Measurements from ENCODE around the gene MLN. TPM values are rescaled to one million over a fixed set of nuclear protein-coding genes. Genes with fewer than 3 reads are reported as not detected.

Gene MLN
- total RNA-seq, 1 experiment from 2014 or later, result not detected

DNA sequence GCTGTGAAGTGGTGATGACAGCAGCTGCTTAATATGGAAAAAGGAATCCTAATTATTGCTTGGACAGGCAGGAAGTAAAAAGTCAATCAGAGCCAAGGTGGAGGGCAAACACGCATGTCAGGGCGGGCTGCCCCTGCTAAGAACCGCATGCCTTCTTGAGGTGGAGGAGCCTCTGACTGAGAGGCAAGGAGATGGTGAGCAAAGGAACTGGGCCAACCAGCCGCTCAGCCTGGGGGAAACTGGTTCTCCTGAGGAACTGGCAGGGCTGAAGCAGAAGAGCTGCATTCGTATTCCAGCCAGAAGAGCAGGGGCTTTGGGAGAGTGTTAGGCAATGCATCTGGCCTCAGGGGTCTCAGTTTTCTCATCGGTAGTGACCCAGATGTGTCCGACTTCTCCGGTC, 13.1 kb upstream of the MLN start:
- H3K9me3 ChIP-seq (ENCODE audit: control insufficient read depth in 1 of 2, insufficient read depth in 1 of 2, low read depth in 1 of 2, low read length in 2 of 2), result no peaks in the 10 kb centered on the region
- POLR2A ChIA-PET, result no interaction called here

More for the DNA sequence above, 13.1 kb upstream of the MLN start:
- Histone ChIP-seq H4K20me1 (ENCODE audit: insufficient read depth) (no peaks in the 10 kb centered on the region), H3K79me2 (ENCODE audit: insufficient read depth, low read length) (no peaks in the 10 kb centered on the region), H3K9ac (ENCODE audit: low read length) (no peak overlapping the region), H2AFZ (ENCODE audit: low read depth, low read length, poor library complexity, severe bottlenecking) (no peak overlapping the region), H3K27ac (ENCODE audit: low read depth, low read length) (no peak overlapping the region), H3K4me1 (ENCODE audit: control insufficient read depth in 1 of 2, insufficient read depth in 2 of 2, low read length in 2 of 2) (no peaks in the 10 kb centered on the region), H3K4me2 (ENCODE audit: low read length) (no peak overlapping the region), H3K27me3 (ENCODE audit: insufficient read depth, low read length) (peaks cover 19% of the 10 kb centered on the region), H3K9me2 (ENCODE audit: insufficient read depth) (no peaks in the 10 kb centered on the region), H3K4me3 (replicated peaks in 1 of 2; ENCODE audit: low read depth in 1 of 2, low read length in 2 of 2) (no peak overlapping the region), H3K36me3 (ENCODE audit: control insufficient read depth in 1 of 2, insufficient read depth in 2 of 2, low read length in 2 of 2) (no peaks in the 10 kb centered on the region)
- no peak for ATAC-seq
- BruUV-seq (replicated peaks), result no TSS peak
- TF ChIP-seq, protein P1, sequence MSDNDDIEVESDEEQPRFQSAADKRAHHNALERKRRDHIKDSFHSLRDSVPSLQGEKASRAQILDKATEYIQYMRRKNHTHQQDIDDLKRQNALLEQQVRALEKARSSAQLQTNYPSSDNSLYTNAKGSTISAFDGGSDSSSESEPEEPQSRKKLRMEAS (IDR thresholded peaks at IDR 0.05), result no peak
- TF ChIP-seq, protein P2, sequence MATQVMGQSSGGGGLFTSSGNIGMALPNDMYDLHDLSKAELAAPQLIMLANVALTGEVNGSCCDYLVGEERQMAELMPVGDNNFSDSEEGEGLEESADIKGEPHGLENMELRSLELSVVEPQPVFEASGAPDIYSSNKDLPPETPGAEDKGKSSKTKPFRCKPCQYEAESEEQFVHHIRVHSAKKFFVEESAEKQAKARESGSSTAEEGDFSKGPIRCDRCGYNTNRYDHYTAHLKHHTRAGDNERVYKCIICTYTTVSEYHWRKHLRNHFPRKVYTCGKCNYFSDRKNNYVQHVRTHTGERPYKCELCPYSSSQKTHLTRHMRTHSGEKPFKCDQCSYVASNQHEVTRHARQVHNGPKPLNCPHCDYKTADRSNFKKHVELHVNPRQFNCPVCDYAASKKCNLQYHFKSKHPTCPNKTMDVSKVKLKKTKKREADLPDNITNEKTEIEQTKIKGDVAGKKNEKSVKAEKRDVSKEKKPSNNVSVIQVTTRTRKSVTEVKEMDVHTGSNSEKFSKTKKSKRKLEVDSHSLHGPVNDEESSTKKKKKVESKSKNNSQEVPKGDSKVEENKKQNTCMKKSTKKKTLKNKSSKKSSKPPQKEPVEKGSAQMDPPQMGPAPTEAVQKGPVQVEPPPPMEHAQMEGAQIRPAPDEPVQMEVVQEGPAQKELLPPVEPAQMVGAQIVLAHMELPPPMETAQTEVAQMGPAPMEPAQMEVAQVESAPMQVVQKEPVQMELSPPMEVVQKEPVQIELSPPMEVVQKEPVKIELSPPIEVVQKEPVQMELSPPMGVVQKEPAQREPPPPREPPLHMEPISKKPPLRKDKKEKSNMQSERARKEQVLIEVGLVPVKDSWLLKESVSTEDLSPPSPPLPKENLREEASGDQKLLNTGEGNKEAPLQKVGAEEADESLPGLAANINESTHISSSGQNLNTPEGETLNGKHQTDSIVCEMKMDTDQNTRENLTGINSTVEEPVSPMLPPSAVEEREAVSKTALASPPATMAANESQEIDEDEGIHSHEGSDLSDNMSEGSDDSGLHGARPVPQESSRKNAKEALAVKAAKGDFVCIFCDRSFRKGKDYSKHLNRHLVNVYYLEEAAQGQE (IDR thresholded peaks at IDR 0.05; ENCODE audit: low read depth), result no peak
- no peak for TF ChIP-seq EZH2phosphoT487 (IDR thresholded peaks at IDR 0.05; ENCODE audit: borderline replicate concordance)
- no peak for TF ChIP-seq EGR1 (IDR thresholded peaks at IDR 0.05; ENCODE audit: low read depth)
- TF ChIP-seq, protein P3, sequence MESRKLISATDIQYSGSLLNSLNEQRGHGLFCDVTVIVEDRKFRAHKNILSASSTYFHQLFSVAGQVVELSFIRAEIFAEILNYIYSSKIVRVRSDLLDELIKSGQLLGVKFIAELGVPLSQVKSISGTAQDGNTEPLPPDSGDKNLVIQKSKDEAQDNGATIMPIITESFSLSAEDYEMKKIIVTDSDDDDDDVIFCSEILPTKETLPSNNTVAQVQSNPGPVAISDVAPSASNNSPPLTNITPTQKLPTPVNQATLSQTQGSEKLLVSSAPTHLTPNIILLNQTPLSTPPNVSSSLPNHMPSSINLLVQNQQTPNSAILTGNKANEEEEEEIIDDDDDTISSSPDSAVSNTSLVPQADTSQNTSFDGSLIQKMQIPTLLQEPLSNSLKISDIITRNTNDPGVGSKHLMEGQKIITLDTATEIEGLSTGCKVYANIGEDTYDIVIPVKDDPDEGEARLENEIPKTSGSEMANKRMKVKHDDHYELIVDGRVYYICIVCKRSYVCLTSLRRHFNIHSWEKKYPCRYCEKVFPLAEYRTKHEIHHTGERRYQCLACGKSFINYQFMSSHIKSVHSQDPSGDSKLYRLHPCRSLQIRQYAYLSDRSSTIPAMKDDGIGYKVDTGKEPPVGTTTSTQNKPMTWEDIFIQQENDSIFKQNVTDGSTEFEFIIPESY (IDR thresholded peaks at IDR 0.05; ENCODE audit: extremely low read depth, insufficient replicate concordance, low read length), result no peak
- no peak for TF ChIP-seq POLR2A (IDR thresholded peaks at IDR 0.05; ENCODE audit: borderline replicate concordance, extremely low read depth, insufficient read depth, insufficient read length)
- intact Hi-C loops (cut with micrococcal nuclease), result no loop called here
- RAD21 ChIA-PET (ENCODE audit: low non-redundant PET in 1 of 2, low total read pairs in 2 of 2, uncharacterized antibody in 2 of 2, unreplicated experiment in 2 of 2), result no interaction called here
- DNase-seq (ENCODE audit: low read depth, low spot score), result no peak
- CTCF ChIA-PET, result no interaction called here
